Measurements from ENCODE around the gene ID4.

Gene ID4

DNA sequence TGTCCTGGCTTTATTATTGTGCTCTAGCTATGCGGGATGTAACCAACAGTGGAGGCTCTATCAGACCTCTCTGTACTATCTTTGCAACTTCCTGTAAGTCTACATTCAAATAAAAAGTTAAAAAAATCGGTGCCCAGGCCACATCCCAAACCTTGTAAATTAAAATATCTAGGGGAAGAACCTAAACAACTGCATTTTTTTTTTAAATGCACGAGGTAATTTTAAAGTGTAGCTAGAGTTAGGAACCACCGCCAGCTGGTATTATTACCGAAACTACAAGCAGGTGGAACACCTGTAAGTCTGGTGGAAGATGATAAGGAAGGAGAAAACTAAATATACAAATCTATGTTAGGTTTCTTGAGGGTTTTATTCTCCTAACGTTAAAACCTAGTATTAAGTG, 34.5 kb upstream of the ID4 start:
- TF ChIP-seq, protein P1, sequence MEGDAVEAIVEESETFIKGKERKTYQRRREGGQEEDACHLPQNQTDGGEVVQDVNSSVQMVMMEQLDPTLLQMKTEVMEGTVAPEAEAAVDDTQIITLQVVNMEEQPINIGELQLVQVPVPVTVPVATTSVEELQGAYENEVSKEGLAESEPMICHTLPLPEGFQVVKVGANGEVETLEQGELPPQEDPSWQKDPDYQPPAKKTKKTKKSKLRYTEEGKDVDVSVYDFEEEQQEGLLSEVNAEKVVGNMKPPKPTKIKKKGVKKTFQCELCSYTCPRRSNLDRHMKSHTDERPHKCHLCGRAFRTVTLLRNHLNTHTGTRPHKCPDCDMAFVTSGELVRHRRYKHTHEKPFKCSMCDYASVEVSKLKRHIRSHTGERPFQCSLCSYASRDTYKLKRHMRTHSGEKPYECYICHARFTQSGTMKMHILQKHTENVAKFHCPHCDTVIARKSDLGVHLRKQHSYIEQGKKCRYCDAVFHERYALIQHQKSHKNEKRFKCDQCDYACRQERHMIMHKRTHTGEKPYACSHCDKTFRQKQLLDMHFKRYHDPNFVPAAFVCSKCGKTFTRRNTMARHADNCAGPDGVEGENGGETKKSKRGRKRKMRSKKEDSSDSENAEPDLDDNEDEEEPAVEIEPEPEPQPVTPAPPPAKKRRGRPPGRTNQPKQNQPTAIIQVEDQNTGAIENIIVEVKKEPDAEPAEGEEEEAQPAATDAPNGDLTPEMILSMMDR (conservative IDR thresholded peaks at IDR 0.05): no peak
- no peak for TF ChIP-seq ZFX (IDR thresholded peaks at IDR 0.05)
- H3K27ac ChIP-seq: no peak overlapping the region

GRCh38 chr6:19803331-19804204, 33.6 kb upstream of the ID4 start:
- peak overlapping the region; percentile 85 for H3K27ac ChIP-seq
- TF ChIP-seq, protein P1 (conservative IDR thresholded peaks at IDR 0.05): no peak
- no peak for TF ChIP-seq ZFX (IDR thresholded peaks at IDR 0.05)

GRCh38 chr6:19804205-19805128, 32.7 kb upstream of the ID4 start:
- TF ChIP-seq, protein P1 (conservative IDR thresholded peaks at IDR 0.05): no peak
- 0 out of 2 replicates have a peak, but pooled peaks have one; percentile 26 for TF ChIP-seq ZFX (IDR thresholded peaks at IDR 0.05)
- peak overlapping the region; percentile 85 for H3K27ac ChIP-seq

DNA sequence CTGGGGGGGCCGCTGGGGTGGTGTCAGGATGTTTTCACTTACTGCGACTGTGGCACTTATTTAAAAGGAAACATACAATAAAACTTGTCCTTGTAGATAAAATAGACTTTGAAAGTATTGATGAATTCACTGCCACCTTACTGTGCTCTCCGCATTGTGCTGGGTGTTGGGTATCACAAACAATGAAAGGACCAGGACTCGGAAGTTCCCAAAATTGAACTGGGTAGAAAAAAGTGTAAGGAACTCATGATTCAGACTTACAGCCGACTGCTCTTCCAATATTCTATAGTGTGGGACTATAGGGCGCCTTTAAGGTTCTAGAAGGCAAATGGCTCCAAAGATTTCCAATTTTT, 32.1 kb upstream of the ID4 start:
- no peak for TF ChIP-seq ZFX (IDR thresholded peaks at IDR 0.05)
- TF ChIP-seq, protein P1 (conservative IDR thresholded peaks at IDR 0.05): no peak; the same call in 1 of the 2 replicates

DNA sequence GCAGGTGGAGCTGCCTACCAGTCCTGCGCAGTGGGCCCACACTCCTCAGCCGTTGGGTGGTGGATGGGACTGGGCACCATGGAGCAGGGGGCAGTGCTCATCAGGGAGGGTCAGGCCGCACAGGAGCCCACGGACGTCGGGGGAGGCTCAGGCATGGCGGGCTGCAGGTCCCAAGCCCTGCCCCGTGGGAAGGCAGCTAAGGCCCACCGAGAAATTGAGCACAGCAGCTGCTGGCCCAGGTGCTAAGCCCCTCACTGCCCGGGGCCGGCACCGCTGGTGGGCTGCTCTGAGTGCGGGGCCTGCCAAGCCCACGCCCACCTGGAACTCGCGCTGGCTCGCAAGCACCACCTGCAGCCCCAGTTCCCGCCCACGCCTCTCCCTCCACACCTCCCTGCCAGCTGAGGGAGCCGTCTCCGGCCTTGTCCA, 30.2 kb upstream of the ID4 start:
- TF ChIP-seq, protein P1 (conservative IDR thresholded peaks at IDR 0.05): no peak
- H3K27ac ChIP-seq: no peak overlapping the region

More for the DNA sequence above, 32.1 kb upstream of the ID4 start:
- H3K27ac ChIP-seq: peak overlapping the region; percentile 85

GRCh38 chr6:19811397-19812079, 25.6 kb upstream of the ID4 start:
- TF ChIP-seq, protein P1 (conservative IDR thresholded peaks at IDR 0.05): no peak
- TF ChIP-seq ZFX (IDR thresholded peaks at IDR 0.05): no peak
- no peak overlapping the region for H3K27ac ChIP-seq
